Stromal cell of bone marrow (primary cell): ENCODE results near the gene FGFBP3.

Source experiments
- DNase-seq: peaks from one replicate; pipeline ENCODE4 v3.0.0-alpha.2; 2012; ENCODE audit warnings: low read depth

Gene FGFBP3, protein sequence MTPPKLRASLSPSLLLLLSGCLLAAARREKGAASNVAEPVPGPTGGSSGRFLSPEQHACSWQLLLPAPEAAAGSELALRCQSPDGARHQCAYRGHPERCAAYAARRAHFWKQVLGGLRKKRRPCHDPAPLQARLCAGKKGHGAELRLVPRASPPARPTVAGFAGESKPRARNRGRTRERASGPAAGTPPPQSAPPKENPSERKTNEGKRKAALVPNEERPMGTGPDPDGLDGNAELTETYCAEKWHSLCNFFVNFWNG

DNA sequence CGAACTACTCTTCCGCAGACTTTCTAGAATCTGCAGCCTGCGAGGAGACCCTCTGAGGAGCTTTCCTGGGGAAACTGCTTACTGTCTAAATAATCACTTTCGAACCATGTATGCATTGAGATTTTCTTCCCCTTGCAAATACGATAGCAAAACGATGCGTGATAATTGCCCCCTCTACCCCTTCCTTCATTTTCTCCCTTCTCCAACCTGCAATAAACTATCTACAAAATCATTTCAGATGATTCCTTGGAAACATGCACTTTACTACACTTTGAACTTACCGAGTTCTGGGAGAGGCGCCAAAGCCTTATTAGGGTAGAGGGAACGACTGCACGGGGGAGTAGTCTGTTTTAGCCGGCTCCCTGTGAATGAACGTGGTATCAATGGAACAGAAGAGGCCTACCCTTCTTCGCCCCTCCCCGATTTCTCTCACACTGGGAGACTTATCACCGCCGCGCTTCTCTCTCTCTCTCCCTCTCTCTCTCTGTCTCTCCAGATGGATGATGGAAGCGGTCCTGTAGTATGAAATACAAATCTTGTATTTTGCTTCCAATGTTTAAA, at the start of gene FGFBP3:
FGFBP3 (minus strand) TSS at position 370 of the 561 bp plus-strand sequence. CDS start 517 bp downstream, outside the sequence.
- no peak for DNase-seq

DNA sequence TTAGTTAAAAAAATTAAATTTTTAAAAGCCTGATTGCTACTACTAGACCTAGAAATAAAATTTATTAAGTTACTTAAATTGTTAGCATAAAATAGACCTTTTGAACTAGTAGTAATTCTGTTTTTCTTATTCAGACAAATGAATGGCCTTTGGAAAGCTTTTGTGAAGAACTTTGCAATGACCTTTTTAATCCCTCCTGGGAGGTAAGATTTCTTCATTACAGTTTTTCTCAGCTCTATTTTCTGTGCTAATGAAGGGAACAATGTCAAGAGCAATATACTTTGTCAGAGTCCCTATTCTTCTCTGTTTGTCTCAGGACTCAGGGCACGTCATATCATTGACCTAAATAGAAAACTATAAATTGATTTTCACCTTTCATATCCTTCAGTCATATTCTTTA, 47.8 kb upstream of the FGFBP3 start:
- no peak for DNase-seq

DNA sequence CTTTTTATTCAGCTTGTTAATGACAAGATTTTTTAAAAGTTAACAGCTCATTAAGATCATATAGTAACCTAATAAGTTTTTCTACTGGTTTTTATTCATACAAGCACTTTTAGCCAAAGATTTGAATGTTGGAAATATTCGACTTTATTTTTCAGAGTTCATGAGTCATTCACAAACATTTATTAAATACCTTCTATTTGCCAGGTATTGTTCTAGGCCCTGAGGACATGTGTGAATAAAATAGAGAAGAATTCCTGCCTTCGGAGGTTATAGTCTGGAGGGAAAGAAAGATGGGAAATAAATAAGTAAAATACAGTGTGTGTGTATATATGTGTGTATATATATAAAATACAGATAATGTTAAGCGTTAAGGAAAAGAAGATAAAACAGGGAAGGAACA, 45.8 kb upstream of the FGFBP3 start:
- no peak for DNase-seq

DNA sequence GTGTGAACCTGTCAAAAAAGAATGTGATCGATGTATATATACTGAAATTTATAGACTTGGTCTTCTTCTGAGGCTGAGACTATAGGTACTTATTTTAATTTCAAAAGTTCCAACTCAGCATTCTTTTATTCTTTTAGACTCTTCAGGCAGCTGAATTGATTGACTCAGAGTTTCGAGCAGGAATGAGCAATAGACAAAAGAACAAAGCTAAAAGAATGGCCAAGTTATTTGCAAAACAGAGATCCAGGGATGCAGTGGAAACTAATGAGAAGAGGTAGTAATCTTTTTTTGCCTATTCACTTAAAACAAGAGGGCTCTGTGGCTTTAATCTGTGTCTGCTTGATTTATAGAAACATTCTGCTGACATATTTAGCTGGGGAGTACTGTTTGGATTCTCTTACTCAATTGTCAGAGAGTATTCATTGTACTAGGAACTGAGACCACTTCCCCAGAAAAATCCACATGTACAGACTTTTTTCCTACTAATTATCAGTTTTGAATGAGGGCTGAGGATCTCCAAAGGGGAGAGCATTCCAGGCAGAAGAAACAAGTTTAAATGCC, 44.4 kb upstream of the FGFBP3 start:
- DNase-seq = no peak

DNA sequence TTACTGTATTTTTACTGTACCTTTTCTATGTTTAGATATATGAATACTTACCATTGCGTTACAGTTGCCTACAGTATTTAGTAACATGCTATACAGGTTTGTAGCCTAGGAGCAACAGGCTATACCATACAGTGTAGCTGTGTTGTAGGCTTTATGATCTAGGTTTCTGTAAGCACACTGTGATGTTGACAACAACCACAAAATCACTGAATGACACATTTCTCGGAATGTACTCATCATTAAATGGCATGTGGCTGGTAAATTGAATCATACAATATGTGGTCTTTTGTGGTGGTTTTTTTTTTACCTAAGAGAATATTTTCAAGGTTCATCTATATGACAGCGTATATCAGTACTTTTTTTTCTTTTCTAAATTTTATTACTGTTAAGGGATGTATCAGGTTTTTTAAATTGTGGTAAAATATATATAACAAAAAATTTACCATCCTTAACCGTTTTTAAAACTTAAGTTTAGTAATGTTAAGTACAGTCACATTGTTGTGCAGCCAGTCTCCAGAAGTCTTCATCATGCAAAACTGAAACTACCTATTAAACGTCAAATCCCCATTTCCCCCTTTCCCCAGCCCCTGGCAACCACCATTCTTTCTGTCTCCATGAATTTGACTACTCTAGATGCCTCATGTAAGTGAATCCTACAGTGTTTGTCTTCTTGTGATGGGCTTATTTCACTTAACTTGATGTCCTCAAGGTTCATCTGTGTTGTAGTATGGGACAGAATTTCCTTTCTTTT, 35.8 kb upstream of the FGFBP3 start:
- DNase-seq = peak; percentile 13

DNA sequence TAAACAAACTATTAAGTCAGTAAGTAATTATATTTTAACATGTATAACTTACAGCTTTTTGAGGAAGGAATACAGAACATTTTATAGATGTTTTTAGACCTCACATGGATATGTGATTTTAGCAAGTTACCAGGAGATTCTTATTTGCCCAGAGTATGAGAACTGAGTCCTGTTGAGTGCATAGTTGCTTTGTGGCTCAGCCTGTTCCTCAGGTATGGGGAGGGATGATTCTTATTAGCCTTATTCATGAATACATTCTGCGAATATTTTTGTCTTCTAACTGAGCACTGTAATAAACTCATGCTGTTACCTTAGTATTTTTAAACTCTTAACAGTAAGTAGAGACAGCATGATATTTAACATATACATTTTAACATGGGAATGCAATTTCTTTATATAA, 32.1 kb upstream of the FGFBP3 start:
- DNase-seq = no peak

DNA sequence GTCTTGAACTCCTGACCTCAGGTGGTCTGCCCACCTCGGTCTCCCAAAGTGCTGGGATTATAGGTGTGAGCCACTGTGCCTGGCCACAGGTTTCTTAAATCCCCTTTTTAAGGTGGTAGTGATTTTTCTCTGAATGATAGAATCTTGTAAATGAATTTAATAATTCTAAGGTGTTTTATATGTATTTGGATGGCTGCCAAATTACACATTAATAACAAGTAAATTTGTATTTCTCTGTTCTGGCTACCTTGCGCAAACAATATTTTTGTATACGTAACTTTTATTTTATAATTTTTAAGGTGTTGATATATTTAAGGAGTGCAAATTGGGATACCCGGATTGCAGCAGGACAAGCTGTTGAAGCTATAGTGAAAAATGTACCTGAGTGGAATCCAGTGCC, 30.4 kb upstream of the FGFBP3 start:
- DNase-seq = no peak

DNA sequence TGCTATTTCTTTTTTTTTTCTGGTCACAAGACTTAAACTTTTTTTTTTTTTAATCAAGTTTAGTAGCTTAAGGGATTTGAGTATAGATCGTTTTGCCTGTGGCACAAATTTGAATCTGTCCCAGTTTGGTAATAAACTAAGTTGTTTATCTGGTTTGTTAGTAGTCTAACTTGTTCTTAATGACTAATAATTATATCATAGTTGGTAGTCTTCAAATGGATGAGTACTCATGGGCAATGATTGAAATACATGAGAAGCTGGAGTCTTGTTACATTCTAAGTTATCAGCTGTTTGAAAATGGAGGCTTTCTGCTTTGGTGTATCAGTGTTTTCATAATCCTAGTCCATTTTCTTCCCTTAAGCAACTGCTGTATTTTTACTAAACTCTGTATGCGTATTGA, 26.6 kb upstream of the FGFBP3 start:
- no peak for DNase-seq

DNA sequence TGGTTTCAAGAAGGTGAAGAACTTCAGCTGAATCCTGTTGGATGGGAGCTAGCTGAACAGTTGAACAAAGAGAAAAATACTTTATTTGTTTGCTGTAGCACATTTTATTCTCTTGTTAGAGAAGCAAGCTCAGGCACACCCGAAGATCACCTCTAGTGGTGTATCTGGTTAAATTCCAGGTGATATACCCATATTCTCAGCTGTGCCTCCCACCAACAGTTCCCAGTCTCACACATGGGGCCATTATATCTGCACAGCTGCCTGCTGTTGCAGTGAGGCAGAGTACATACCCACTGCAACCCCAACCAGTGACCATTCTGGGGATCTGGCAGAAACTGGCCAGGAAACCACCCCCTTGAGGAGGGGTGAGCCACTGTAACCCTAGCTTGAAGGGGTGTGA, 23.5 kb upstream of the FGFBP3 start:
- DNase-seq = no peak

DNA sequence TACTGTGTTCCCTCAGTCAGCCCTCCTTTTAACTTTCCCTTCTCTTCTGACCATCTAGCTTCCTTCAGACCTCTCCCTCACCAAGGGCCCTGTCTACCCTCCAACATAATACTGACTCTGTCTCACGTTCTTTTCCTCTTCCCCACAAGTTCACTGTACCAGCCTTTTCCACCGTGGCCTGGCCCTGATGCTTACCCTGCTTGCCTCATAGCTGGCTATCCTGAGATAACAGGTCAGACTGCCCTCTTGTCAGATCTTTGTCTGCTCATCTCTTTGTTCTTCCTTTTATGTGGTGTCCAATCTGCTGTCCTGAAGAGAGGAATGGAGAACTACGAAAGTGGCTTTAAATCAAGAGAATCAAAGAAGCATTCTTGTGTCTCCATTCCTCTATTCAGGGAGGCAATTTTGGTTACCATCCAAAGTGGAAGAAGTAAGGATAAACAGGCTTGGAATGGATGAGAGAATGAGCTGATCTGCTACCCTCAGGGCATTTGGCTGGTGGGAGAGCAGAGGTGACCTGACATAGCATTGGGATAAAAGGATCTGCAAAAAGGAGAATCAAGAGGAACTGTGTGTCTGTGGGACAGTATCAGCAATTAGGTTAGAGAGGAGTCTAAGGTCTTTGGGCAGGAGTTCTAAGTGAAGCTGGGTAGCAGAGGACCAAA, 22.4 kb upstream of the FGFBP3 start:
- DNase-seq = no peak

DNA sequence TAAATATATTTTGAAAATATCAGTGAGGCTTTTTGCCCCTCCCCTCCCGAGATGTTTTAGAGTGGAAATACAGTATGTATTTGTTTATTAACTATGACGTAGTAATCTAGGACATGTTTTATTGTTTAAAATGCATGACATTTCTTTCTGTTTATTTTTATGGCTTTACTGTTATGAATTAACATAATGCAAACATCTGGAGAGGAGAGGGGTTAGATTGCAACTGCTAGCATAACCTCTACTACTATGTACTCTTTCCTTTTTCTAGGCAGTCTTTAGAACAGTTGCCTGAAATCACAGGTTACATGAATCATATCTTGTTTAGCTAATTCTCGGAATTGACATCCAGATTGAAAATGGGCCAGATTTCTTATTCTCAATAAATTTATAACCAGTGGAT, 21.7 kb upstream of the FGFBP3 start:
- DNase-seq = no peak

DNA sequence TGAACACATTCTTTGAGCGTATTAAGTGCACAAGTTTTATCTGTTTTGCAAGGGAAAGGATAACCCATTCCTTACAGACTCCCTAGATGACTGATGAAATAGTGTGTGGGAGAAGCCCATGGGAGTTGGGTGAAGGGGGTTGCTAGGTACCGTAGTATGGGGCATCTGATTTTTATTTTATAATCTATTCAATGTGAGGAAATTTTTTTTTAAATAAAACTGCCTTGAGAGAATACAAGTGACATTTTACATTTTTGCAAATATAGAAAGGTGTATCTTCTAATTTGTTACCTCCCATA, 15.7 kb upstream of the FGFBP3 start:
- DNase-seq = no peak

DNA sequence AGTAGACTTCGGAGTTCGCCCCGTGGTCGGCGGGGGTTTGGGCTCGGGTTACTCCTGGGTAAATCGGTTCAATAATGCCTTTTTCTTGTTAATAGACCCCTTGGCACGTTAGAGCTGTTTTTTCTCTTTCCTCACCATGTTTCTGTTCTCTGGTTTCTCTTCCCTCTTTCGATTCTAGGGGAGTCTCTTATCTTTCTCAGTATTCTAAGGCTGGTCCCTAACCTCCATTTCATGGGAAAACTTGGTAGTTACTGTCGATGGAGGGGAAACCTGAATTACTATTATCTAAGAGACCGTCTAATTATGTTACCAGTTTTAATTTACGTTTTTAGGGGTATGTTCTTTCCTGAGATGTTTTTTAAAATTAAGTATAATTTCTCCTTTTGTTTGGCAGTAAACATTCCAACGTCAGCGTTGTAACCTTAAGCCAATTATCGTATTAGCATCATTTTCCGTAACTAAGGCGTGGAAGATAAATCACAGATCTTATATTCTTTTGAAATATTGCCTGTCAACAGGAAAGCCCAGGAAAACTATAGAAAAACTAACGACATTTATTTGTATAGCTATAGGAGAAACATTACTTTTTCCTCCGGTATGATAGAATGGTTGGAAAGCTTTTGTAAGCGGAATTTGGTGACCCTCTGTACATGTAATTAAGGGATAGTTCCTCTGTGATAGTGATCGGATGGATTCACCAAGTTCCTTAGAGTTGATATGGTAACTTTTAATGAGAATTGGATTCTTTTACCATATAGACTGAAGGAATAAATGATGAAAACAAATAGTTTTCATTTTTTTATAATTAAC, 15.1 kb upstream of the FGFBP3 start:
- DNase-seq = no peak

DNA sequence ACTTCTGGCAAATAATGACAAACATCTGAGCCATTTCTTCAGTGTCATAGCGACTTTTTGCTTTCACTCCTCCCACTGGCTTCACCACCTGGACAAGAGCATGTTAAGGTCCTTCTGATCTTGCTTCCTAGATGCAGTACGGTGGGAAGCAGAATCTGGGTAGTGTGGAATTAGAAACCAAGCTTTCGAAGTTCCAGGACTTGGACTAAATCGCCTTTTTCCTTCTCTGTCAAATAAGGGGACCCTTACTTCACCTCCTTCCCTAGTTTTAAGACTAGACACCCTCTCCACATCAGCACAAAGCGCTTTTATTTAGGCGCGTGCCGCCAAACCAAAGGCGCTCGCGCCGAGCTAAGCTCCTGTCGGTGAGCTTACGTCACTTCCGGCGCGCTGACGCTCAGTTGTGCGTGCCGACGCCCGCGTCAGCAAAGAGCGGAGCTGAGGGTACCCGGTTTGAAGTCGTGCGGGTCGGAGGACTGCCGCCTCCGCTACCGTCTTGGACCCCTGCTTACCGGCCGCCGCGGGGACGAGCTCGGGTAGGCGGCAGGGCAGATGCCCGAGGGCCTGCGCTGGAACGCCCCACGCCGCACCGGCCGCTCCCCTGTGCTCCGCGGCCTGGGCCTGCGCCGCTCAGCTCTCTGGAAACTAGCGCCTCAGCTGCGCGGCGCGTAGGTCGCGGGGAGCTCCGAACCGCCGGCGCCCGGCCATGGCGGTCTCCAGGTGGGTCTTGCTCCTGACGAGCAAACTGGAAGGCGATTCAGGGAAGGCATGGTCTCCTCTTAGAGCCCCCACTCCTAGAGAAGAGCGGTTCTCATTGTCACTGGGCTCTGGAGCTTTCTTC, 14.3 kb upstream of the FGFBP3 start, which contains the start of gene BTAF1:
BTAF1 (plus strand) TSS at position 400 of the 841 bp plus-strand sequence; CDS start at position 707, 307 bp downstream.
- peak; percentile 87 for DNase-seq

DNA sequence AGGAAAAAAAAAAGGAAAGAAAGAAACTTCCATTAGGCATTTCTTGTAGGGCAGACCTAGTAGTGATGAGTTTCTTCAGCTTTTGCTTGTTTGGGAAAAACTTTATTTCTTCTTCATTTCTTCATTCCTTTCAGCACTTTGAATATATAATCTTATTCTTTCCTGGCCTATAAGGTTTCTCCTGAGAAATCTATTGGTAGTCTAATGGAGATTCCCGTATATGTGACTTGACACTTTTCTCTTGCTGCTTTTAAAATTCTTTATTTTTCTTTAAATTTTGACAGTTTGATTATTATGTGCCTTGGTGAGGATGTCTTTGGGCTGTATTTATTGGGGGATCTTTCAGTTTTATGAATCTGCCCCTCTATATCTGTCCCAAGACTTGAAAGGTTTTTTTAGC, 10.4 kb upstream of the FGFBP3 start:
- DNase-seq = no peak

DNA sequence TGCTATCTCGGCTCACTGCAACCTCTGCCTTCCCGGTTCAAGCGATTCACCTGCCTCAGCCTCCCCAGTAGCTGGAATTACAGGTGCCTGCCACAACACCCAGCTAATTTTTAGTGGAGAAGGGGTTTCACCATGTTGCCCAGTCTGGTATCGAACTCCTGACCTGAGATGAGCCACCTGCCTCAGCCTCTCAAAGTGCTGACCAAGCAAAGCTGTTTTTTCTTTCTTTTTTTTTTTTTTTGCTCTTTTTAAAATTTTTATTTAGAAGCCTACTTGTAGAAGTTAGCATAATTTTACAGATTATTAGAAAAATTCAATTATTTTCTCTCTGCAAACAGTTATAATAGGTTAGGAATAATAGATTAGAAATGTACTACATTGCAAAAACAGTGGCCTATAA, 1.2 kb upstream of the FGFBP3 start:
- no peak for DNase-seq

DNA sequence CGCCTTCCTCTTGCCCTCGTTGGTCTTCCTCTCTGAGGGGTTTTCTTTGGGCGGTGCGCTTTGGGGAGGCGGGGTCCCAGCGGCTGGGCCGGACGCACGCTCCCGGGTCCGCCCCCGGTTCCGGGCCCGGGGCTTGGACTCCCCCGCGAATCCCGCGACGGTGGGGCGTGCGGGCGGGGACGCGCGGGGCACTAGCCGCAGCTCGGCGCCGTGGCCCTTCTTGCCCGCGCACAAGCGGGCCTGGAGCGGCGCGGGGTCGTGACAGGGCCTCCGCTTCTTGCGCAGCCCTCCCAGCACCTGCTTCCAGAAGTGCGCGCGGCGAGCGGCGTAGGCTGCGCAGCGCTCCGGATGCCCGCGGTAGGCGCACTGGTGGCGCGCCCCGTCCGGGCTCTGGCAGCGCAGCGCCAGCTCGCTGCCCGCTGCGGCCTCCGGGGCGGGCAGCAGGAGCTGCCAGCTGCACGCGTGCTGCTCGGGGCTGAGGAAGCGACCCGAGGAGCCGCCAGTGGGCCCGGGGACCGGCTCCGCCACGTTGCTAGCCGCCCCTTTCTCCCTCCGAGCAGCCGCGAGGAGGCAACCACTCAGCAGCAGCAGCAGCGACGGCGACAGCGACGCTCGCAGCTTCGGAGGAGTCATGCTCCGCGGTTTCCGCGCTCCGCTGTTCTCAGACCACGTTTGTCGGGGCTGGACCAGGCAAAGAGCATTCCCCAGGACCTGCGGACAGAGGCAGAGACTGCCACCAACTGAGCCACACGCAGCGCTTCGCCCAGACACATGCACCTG, 759 bp downstream of the FGFBP3 start:
- DNase-seq = no peak

DNA sequence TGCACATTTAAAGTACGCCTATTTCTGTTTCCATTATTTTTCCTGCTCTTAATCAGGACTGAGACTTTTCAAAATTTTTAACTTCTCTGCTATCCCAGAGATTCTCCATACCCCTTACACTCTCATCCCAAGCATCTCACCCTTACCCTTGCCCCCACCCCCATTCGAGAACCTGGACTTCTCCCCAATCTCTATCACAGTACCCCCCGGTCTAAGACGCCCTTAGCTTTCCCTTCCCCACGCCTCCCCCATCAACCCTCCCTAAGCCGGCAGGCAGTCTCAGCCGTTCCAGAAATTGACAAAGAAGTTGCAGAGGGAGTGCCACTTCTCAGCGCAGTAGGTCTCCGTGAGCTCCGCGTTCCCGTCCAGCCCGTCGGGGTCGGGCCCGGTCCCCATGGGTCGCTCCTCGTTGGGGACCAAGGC, 1.4 kb downstream of the FGFBP3 start:
- DNase-seq = no peak

DNA sequence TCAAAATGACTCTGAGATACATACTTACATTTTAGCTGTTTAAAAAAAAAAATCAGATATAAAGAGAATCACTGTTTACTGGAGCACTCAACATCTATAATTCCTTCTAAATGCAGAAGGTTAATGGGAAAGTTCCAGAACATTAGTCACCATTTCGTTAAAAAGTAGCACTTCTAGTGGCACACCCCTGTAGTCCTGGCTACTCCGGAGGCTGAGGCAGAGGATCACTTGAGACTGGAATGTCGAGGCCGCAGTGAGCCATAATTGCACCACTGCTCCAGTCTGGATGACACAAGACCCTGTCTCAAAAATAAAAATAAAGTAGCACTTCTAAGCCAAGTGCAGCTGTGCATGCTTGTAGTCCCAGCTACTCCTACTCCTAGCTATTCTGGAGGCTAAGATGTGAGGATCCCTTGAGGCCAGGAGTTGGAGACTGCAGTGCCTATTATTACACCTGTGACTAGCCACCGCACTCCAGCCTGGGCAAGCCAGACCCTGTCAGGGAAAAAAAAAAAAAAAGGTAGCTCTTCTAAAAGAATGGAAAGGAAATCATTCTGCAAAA, 2.2 kb downstream of the FGFBP3 start:
- no peak for DNase-seq
